ENCODE measurements around the gene NPW. TPM values are rescaled to one million over a fixed set of nuclear protein-coding genes. Genes with fewer than 3 reads are reported as not detected.

NPW gene
- total RNA-seq, 1 experiment from 2014 or later: 0.24 TPM

- no peak for DNase-seq (ENCODE audit: low read depth)
Measured at GRCh38 chr16:2053897-2054296, 34.3 kb downstream of the NPW start.

DNA sequence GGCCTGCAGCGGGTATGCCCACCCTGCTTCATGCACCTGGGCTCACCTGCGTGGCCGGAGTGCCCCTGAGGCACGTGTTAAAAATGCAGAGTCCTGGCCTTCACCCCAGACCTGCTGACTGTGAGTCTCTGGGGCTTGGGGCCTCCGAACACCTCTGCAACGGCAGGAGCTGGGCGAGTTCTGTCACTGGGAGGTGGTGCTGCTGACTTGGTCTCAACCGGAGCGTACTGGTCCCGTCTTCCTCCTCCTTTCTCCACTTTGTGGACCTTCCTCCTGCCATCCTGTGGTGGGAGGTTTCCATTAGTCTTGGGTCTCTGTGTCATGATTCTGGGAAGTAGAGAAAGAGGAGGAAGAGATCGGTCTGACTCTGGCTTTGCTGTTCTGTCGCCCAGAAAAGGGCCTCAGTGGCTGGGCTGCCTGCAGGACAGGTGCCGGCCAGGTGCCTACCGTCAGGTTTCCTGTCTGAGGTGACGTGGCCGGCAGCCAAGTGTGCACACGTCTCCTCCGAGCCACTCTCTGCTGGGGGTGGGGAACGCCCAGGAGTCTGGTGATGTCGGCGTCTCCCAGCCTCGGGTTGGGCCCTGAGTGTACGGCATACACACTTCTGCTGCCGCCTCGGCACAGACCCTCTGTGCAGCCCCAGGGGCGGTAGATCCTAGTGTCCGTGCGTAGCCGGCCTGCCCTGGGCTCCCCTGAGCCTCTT lies 35.1 kb downstream of the NPW start:
- no peak for DNase-seq (ENCODE audit: low read depth)

DNA sequence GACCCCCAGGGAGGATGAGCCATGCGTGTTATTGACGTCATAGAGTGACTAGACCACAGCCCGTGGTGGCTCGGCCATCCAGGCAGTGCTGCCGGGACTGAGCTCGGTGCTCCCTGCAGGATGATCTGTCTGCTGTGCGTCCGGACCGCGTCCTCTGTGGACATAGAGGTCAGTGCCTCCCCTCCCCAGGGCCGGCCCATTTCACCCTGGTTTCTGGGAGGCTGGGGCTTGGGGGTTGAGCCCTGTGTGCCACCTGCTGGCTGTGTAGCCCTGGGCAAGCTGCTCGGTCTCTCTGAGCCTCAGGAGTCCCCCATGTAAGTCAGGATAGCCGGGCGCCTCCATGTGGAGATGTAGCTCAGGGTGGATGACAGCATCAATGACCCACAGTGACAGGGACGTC lies 36.5 kb downstream of the NPW start:
- no peak for DNase-seq (ENCODE audit: low read depth)

DNA sequence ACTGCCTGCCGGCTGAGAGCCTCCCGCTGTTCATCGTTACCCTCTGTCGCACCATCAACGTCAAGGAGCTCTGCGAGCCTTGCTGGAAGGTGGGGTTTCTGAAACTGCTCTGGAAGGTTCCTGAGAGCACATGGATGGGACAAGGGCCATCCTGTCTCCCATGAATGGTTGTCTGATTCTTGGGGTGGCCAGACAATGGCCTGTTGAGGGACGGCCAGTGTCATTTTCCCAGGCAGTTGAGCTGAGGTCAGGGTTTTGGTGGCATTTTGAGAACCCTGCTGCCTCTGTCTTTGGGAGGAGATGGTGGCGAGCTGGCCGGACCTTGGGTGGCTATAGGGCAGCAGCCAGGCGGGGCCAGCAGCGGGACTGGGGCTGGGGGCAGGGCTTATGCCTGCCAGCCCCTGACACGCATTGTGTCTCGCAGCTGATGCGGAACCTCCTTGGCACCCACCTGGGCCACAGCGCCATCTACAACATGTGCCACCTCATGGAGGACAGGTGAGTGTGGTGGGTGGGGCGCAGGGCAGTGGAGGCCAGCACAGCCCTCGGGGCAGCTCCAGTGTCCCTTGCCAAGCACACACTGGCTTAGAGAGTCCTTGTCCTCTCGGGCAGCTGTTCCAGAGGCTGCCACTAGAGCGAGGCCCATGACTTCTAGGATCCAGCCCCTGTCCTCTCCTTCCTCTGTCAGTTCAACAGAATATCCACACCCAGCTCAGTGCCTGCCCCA lies 37.3 kb downstream of the NPW start:
- no peak for DNase-seq (ENCODE audit: low read depth)

DNA sequence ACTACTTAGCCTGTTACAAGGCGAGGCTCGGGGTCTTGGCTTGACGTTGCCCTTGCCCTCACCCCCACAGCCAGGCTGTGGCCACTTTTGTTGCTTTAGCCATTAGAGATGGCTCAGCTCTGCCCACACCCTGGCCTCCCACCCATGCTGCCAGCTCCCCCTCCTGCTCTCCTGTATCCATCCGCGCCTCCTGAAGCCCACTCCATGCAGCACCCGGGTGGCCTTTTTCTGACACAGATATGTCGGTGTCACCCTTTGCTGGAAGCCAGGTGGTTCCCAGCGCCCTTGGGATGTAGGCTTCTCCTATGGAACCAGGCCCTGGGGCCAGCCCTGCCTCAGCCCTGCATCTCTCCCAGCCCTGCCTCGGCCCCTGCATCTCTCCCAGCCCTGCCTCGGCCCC lies 37.9 kb downstream of the NPW start:
- DNase-seq (ENCODE audit: low read depth): no peak

- DNase-seq (ENCODE audit: low read depth): no peak
Measured at GRCh38 chr16:2058420-2058819, 38.8 kb downstream of the NPW start.

DNA sequence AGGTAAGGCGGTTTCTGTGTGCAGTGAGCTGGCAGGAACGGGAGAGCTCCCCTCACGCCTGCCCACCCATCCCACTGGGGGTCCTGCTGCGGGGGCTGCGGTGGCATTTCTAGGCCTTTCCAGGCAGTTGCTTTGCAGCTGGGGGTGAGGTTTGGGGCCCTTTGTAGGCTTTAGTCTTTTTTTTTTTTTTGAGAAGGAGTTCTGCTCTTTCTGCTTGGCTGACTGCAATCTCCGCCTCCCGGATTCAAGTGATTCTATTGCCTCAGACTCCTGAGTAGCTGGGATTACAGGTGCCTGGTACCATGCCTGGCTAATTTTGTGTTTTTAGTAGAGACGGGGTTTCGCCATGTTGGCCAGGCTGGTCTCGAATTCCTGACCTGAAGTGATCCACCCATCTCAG lies 39.3 kb downstream of the NPW start:
- DNase-seq (ENCODE audit: low read depth): no peak

DNA sequence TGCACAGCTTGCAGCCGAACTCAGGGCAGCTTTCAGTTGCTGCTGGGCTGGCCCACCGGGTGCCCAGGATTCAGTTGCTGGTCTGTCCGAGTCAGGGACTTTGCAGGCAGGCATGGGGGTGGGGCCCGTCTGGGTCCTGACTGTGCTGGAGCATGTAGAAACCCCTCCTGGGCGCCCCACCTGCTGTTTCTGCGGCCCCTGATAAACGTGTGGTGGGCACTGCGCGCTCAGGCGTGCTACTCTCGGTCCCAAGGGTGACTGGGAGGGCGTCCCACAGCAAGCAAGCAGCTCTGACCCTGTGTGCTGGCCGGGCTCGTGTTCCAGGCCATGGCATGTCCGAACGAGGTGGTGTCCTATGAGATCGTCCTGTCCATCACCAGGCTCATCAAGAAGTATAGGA lies 40.8 kb downstream of the NPW start:
- no peak for DNase-seq (ENCODE audit: low read depth)

DNA sequence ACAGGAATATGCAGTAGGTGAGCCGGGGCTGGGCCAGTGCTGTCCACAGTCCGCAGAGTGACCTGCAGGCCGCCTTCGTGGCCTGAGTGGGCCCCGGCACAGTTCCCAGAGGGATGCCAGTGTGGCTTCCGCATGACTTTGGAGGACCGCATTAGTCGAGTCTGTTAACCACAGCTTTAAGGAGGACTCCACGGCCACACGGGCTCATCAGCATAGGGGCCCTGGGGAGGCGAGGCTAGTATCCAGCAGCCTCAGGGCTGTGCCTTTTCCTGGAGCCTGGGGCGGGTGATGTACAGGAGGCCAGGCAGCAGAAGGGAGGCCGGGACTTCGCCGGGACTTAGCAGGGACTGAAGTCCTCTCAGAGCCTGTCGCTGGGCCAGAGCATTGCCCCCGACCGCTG lies 41.4 kb downstream of the NPW start:
- DNase-seq (ENCODE audit: low read depth): no peak

- DNase-seq (ENCODE audit: low read depth): no peak
Measured at GRCh38 chr16:2061526-2061925, 41.9 kb downstream of the NPW start.

GRCh38 chr16:2062801-2063200 lies 43.2 kb downstream of the NPW start:
- no peak for DNase-seq (ENCODE audit: low read depth)

DNA sequence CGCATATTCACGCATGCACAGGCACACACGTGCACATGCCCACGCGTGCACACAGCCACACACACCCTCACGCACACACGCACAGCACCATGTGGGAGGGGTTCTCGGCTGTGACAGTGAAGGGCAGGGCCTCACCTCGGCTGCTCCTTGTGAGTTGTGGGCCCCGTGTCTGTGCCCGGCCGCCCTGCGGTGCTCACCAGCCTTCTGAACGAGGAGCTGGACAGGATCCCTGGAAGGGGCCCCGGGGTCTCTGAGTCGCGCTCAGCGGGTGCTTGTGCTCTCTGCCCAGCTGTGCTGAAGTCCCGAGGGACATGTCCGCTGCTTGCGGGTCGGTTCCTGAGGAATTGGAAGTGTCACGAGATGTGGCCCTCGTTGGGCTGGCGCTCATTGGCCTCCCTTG lies 44.3 kb downstream of the NPW start:
- DNase-seq (ENCODE audit: low read depth): no peak

DNA sequence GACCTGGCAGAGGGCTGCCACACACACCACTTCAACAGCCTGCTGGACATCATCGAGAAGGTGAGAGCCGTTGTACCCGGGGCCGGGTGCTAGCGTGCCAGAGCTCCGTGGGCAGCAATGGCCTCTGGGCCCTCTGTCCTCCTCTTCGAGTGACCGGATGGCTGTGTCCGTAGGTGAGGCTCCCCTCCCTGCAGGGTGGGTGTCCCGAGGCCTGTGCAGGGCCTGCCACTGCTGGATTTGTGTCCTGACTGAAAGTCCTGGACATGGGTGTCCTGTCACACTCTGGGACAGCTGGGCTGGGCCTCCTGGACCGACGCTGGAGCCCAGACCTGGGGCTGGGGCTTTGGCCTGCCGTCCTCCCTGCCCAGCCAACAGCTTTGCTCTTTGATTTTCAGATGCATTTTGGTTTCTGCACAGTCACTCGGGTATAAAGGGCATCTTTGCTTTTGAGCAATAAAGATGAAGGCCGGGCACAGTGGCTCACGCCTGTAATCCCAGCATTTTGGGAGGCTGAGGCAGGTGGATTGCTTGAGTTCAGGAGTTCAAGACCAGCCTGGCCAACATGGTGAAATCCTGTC lies 44.9 kb downstream of the NPW start:
- DNase-seq (ENCODE audit: low read depth): no peak

GRCh38 chr16:2066139-2066538 lies 46.6 kb downstream of the NPW start:
- DNase-seq (ENCODE audit: low read depth): no peak

Other genes starting within 250 kb of the NPW start
- gene NME3, start 248.2 kb upstream of the NPW start, total RNA-seq (2014; rRNA removed; shearing (Covaris generic)): 50.2 and 65.5 TPM in 2 replicates
- gene EME2, start 247.0 kb upstream of the NPW start, total RNA-seq (2014; rRNA removed; shearing (Covaris generic)): 1.1 and 1.6 TPM in 2 replicates
- 82.5 and 136 TPM in 2 replicates for gene MRPS34, start 246.7 kb upstream of the NPW start, total RNA-seq (2014; rRNA removed; shearing (Covaris generic))
- gene SPSB3, start 237.2 kb upstream of the NPW start, total RNA-seq (2014; rRNA removed; shearing (Covaris generic)): 15.6 and 22.7 TPM in 2 replicates
- 50.1 and 71.5 TPM in 2 replicates for gene NUBP2, start 236.8 kb upstream of the NPW start, total RNA-seq (2014; rRNA removed; shearing (Covaris generic))
- not detected in 2 replicates for gene IGFALS, start 226.1 kb upstream of the NPW start, total RNA-seq (2014; rRNA removed; shearing (Covaris generic))
- 50.7 and 68.8 TPM in 2 replicates for gene HAGH, start 193.0 kb upstream of the NPW start, total RNA-seq (2014; rRNA removed; shearing (Covaris generic))
- gene FAHD1, start 192.6 kb upstream of the NPW start, total RNA-seq (2014; rRNA removed; shearing (Covaris generic)): 39.3 and 54.6 TPM in 2 replicates
- gene MEIOB, start 147.6 kb upstream of the NPW start, total RNA-seq (2014; rRNA removed; shearing (Covaris generic)): not detected in 2 replicates
- not detected in 2 replicates for gene HS3ST6, start 101.4 kb upstream of the NPW start, total RNA-seq (2014; rRNA removed; shearing (Covaris generic))
- gene MSRB1, start 76.6 kb upstream of the NPW start, total RNA-seq (2014; rRNA removed; shearing (Covaris generic)): 12.2 and 14.4 TPM in 2 replicates
- gene RPL3L, start 65.1 kb upstream of the NPW start, total RNA-seq (2014; rRNA removed; shearing (Covaris generic)): not detected in 2 replicates
- gene NDUFB10, start 60.2 kb upstream of the NPW start, total RNA-seq (2014; rRNA removed; shearing (Covaris generic)): 209 and 290 TPM in 2 replicates
- gene RPS2, start 55.0 kb upstream of the NPW start, total RNA-seq (2014; rRNA removed; shearing (Covaris generic)): 1,519 and 1,683 TPM in 2 replicates
- gene RNF151, start 52.9 kb upstream of the NPW start, total RNA-seq (2014; rRNA removed; shearing (Covaris generic)): not detected in 2 replicates
- 28.8 and 40.4 TPM in 2 replicates for gene TBL3, start 47.7 kb upstream of the NPW start, total RNA-seq (2014; rRNA removed; shearing (Covaris generic))
- not detected in 2 replicates for gene NOXO1, start 38.3 kb upstream of the NPW start, total RNA-seq (2014; rRNA removed; shearing (Covaris generic))
- 6.7 and 16.5 TPM in 2 replicates for gene GFER, start 35.6 kb upstream of the NPW start, total RNA-seq (2014; rRNA removed; shearing (Covaris generic))
- gene SYNGR3, start 29.8 kb upstream of the NPW start, total RNA-seq (2014; rRNA removed; shearing (Covaris generic)): 5.5 and 6.6 TPM in 2 replicates
- 9.7 and 13.6 TPM in 2 replicates for gene ZNF598, start 10.0 kb upstream of the NPW start, total RNA-seq (2014; rRNA removed; shearing (Covaris generic))
- 49.0 and 51.1 TPM in 2 replicates for gene NHERF2, start 7.1 kb downstream of the NPW start, total RNA-seq (2014; rRNA removed; shearing (Covaris generic))
- 24.8 and 48.2 TPM in 2 replicates for gene NTHL1, start 28.0 kb downstream of the NPW start, total RNA-seq (2014; rRNA removed; shearing (Covaris generic))
- 19.0 and 19.5 TPM in 2 replicates for gene TSC2, start 28.2 kb downstream of the NPW start, total RNA-seq (2014; rRNA removed; shearing (Covaris generic))
- gene PKD1, start 116.1 kb downstream of the NPW start, total RNA-seq (2014; rRNA removed; shearing (Covaris generic)): 19.1 and 29.9 TPM in 2 replicates
- gene RAB26, start 128.8 kb downstream of the NPW start, total RNA-seq (2014; rRNA removed; shearing (Covaris generic)): 0.20 and 0.72 TPM in 2 replicates
- gene TRAF7, start 136.0 kb downstream of the NPW start, total RNA-seq (2014; rRNA removed; shearing (Covaris generic)): 47.7 and 57.2 TPM in 2 replicates
- not detected in 2 replicates for gene CASKIN1, start 176.8 kb downstream of the NPW start, total RNA-seq (2014; rRNA removed; shearing (Covaris generic))
- gene MLST8, start 185.7 kb downstream of the NPW start, total RNA-seq (2014; rRNA removed; shearing (Covaris generic)): 19.9 and 23.4 TPM in 2 replicates
- 0.96 and 0.98 TPM in 2 replicates for gene BRICD5, start 191.1 kb downstream of the NPW start, total RNA-seq (2014; rRNA removed; shearing (Covaris generic))
- gene PGP, start 195.1 kb downstream of the NPW start, total RNA-seq (2014; rRNA removed; shearing (Covaris generic)): 14.1 and 21.0 TPM in 2 replicates
- gene E4F1, start 203.8 kb downstream of the NPW start, total RNA-seq (2014; rRNA removed; shearing (Covaris generic)): 10.5 and 14.0 TPM in 2 replicates
- gene DNASE1L2, start 216.7 kb downstream of the NPW start, total RNA-seq (2014; rRNA removed; shearing (Covaris generic)): 0.39 and 0.60 TPM in 2 replicates
- 36.5 and 45.3 TPM in 2 replicates for gene ECI1, start 231.8 kb downstream of the NPW start, total RNA-seq (2014; rRNA removed; shearing (Covaris generic))
- 148 and 155 TPM in 2 replicates for gene RNPS1, start 248.3 kb downstream of the NPW start, total RNA-seq (2014; rRNA removed; shearing (Covaris generic))